SU-DHL-6 (cell line): ENCODE results near the gene CHRND.

Experiments used
- H2AFZ ChIP-seq: fragments of 200-600 bp; sonication (generic); 2 replicates; pipeline ENCODE4 v1.6.1; 2014; ENCODE audit warnings: low read depth, mild to moderate bottlenecking, moderate library complexity, mixed read lengths, antibody characterized with exemption, low read length; ENCODE audit not compliant: severe bottlenecking
- H3F3A ChIP-seq: fragments of 200-600 bp; shearing (Covaris generic); 2 replicates; pipeline ENCODE4 v1.6.0; 2016; ENCODE audit warnings: antibody characterized with exemption, mild to moderate bottlenecking; ENCODE audit not compliant: insufficient read depth
- H3K27ac ChIP-seq: fragments of 200-600 bp; sonication (generic); 2 replicates; pipeline ENCODE4 v1.5.1; 2016; ENCODE audit warnings: low read depth, mild to moderate bottlenecking, low read length, moderate library complexity, mixed read lengths
- H3K27me3 ChIP-seq: fragments of 200-600 bp; sonication (generic), shearing (Covaris generic); 2 replicates; pipeline ENCODE4 v1.6.0; 2014; ENCODE audit warnings: mild to moderate bottlenecking, low read length
- H3K36me3 ChIP-seq: fragments of 200-600 bp; sonication (generic); 2 replicates; pipeline ENCODE4 v1.6.1; 2014; ENCODE audit warnings: mild to moderate bottlenecking, low read length, mixed read lengths
- H3K4me2 ChIP-seq: fragments of 300-600, 200-600 bp; shearing (Covaris generic), sonication (generic); 2 replicates; pipeline ENCODE4 v1.6.0; 2014; ENCODE audit warnings: low read length, low read depth, mild to moderate bottlenecking; ENCODE audit not compliant: poor library complexity, severe bottlenecking
- H3K4me3 ChIP-seq: fragments of 200-600 bp; sonication (generic); 2 replicates; pipeline ENCODE4 v1.5.1; 2014; ENCODE audit warnings: antibody characterized with exemption, low read length, mild to moderate bottlenecking, mixed read lengths; ENCODE audit not compliant: insufficient read depth, poor library complexity, severe bottlenecking
- H3K79me2 ChIP-seq: fragments of 200-600 bp; sonication (generic); 2 replicates; pipeline ENCODE4 v1.6.1; 2014; ENCODE audit warnings: mild to moderate bottlenecking, low read length, moderate library complexity; ENCODE audit not compliant: insufficient read depth
- H3K9ac ChIP-seq: fragments of 200-600 bp; sonication (generic); 2 replicates; pipeline ENCODE4 v1.7.0; 2014; ENCODE audit warnings: mild to moderate bottlenecking, low read length
- H3K9me2 ChIP-seq: fragments of 200-600 bp; sonication (generic); replicated peaks from 2 replicates; pipeline ENCODE4 v1.6.1; 2014; ENCODE audit warnings: low read length; ENCODE audit not compliant: insufficient read depth
- H3K9me3 ChIP-seq: fragments of 200-600 bp; sonication (generic); 2 replicates; pipeline ENCODE4 v1.6.1; 2014; ENCODE audit warnings: low read length, mixed read lengths; ENCODE audit not compliant: insufficient read depth
- H4K20me1 ChIP-seq: fragments of 200-600 bp; sonication (generic); 2 replicates; pipeline ENCODE4 v1.6.1; 2014; ENCODE audit warnings: low read depth, mild to moderate bottlenecking, antibody characterized with exemption, low read length, moderate library complexity, mixed read lengths
- CTCF ChIP-seq: fragments of 200-600 bp; sonication (generic); IDR thresholded peaks from one replicate; pipeline ENCODE4 v1.5.1; 2017; ENCODE audit warnings: antibody characterized with exemption, mild to moderate bottlenecking, low read length, moderate library complexity; ENCODE audit not compliant: insufficient read depth, poor library complexity, severe bottlenecking
- EZH2phosphoT487 ChIP-seq: fragments of 200-600 bp; sonication (generic), shearing (Covaris generic); conservative IDR thresholded peaks from 2 replicates; pipeline ENCODE4 v1.6.1; 2018; ENCODE audit warnings: mild to moderate bottlenecking, antibody characterized with exemption, low read length, moderate library complexity, mixed read lengths

CHRND gene

GRCh38 chr2:232483923-232484627 is 41.9 kb upstream of the CHRND start:
- no peaks in the 10 kb centered on the region for H3K9me2 ChIP-seq
- H4K20me1 ChIP-seq, result no peaks in the 10 kb centered on the region
- H3K4me2 ChIP-seq, result no peak overlapping the region
- no peaks in the 10 kb centered on the region for H3K79me2 ChIP-seq
- no peak overlapping the region for H3K27ac ChIP-seq
- no peaks in the 10 kb centered on the region for H3K9me3 ChIP-seq
- H3K36me3 ChIP-seq, result no peaks in the 10 kb centered on the region
- TF ChIP-seq EZH2phosphoT487 (no peak), CTCF (no peak)
- no peak overlapping the region for H3K9ac ChIP-seq
- no peak overlapping the region for H3K4me3 ChIP-seq
- H2AFZ ChIP-seq, result no peak overlapping the region
- H3K27me3 ChIP-seq, result no peaks in the 10 kb centered on the region
- no peaks in the 10 kb centered on the region for H3F3A ChIP-seq

- Histone ChIP-seq H3K79me2 (no peaks in the 10 kb centered on the region), H3K36me3 (no peaks in the 10 kb centered on the region), H3K27me3 (no peaks in the 10 kb centered on the region), H3K9me2 (no peaks in the 10 kb centered on the region), H3K9ac (no peak overlapping the region), H3K9me3 (no peaks in the 10 kb centered on the region), H4K20me1 (no peaks in the 10 kb centered on the region), H3K27ac (no peak overlapping the region), H2AFZ (no peak overlapping the region), H3K4me2 (no peak overlapping the region), H3K4me3 (no peak overlapping the region), H3F3A (no peaks in the 10 kb centered on the region)
- TF ChIP-seq CTCF (no peak), EZH2phosphoT487 (no peak)
Observed at GRCh38 chr2:232484628-232485347, 41.2 kb upstream of the CHRND start.

- Histone ChIP-seq H3K4me2 (no peak overlapping the region), H4K20me1 (no peaks in the 10 kb centered on the region), H3K27ac (no peak overlapping the region), H3K4me3 (no peak overlapping the region), H3K27me3 (no peaks in the 10 kb centered on the region), H3K9ac (no peak overlapping the region), H3K9me3 (no peaks in the 10 kb centered on the region), H3K79me2 (no peaks in the 10 kb centered on the region), H2AFZ (no peak overlapping the region), H3F3A (no peaks in the 10 kb centered on the region), H3K36me3 (no peaks in the 10 kb centered on the region), H3K9me2 (no peaks in the 10 kb centered on the region)
- no peak for TF ChIP-seq CTCF
- no peak for TF ChIP-seq EZH2phosphoT487
Observed at GRCh38 chr2:232485348-232485756, 40.6 kb upstream of the CHRND start.
